Peyer's patch (tissue), 4 donors: ENCODE measurements around the gene ASPDH. TPM values are rescaled to one million over a fixed set of nuclear protein-coding genes. Genes with fewer than 3 reads are reported as not detected.

Experiments used
- DNase-seq, 3 donors: peaks; one replicate each; pipeline ENCODE4 v3.0.0-alpha.2; 2017 to 2019
- H3K27ac ChIP-seq, 4 donors: fragments of 200-600 bp; sonication (generic); one replicate each; pipeline ENCODE4 v1.5.1; 2016 to 2019
- H3K27me3 ChIP-seq, 2 donors: fragments of 200-600 bp; sonication (generic); one replicate each; pipeline ENCODE4 v1.5.1; 2019
- H3K36me3 ChIP-seq, 3 donors: fragments of 200-600 bp; sonication (generic); one replicate each; pipeline ENCODE4 v1.5.1; 2016 to 2019
- H3K4me1 ChIP-seq, 4 donors: fragments of 200-600 bp; sonication (generic); one replicate each; pipeline ENCODE4 v1.5.1; 2016 to 2019
- H3K4me3 ChIP-seq, 4 donors: fragments of 200-600 bp; sonication (generic); 1 replicate in 3 of 4; 2 replicates in 1 of 4; pipeline ENCODE4 v1.5.1; 2016 to 2019; ENCODE audit warnings: mild to moderate bottlenecking in 1 of 4
- H3K9me3 ChIP-seq, 4 donors: fragments of 200-600 bp; sonication (generic); one replicate each; pipeline ENCODE4 v1.5.1; 2016 to 2019; ENCODE audit warnings: mild to moderate bottlenecking in 1 of 4
- POLR2A ChIP-seq, 2 donors: fragments of 450-650 bp; IDR thresholded peaks; one replicate each; pipeline ENCODE4 v1.5.1; 2017; ENCODE audit warnings: antibody characterized with exemption in 2 of 2, mild to moderate bottlenecking in 2 of 2, moderate library complexity in 2 of 2
- total RNA-seq, 4 donors: library from RNA; depleted of rRNA; stranded (reverse); fragments of >200 nt; gene quantifications; one replicate each; pipeline ENCODE4 v1.1.0, GENCODE V29; 2016
- TF ChIP-seq, protein P1 (sequence below), 6 experiments: fragments of 450-650 bp in 4 of 6; fragments of 200-600 bp in 2 of 6; sonication (generic) in 1 of 6; IDR thresholded peaks; one replicate each; pipeline ENCODE4 v1.5.1; 2017 to 2019; ENCODE audit warnings: antibody characterized with exemption in 6 of 6, mild to moderate bottlenecking in 3 of 6, moderate library complexity in 1 of 6

ASPDH gene
- total RNA-seq, 4 donors from 2014 or later, result 1.6 to 31.9 (median 4.5) TPM; not detected in 1

GRCh38 chr19:50546527-50547221, 33.0 kb upstream of the ASPDH start:
- no peak overlapping the region for H3K4me3 ChIP-seq
- H3K27me3 ChIP-seq, result no peaks in the 10 kb centered on the region
- no peaks in the 10 kb centered on the region for H3K36me3 ChIP-seq
- H3K9me3 ChIP-seq, result no peaks in the 10 kb centered on the region
- no peaks in the 10 kb centered on the region for H3K4me1 ChIP-seq
- H3K27ac ChIP-seq, result no peak overlapping the region
- DNase-seq, result no peak
- no peak for TF ChIP-seq POLR2A (IDR thresholded peaks at IDR 0.05)
- TF ChIP-seq, protein P1, sequence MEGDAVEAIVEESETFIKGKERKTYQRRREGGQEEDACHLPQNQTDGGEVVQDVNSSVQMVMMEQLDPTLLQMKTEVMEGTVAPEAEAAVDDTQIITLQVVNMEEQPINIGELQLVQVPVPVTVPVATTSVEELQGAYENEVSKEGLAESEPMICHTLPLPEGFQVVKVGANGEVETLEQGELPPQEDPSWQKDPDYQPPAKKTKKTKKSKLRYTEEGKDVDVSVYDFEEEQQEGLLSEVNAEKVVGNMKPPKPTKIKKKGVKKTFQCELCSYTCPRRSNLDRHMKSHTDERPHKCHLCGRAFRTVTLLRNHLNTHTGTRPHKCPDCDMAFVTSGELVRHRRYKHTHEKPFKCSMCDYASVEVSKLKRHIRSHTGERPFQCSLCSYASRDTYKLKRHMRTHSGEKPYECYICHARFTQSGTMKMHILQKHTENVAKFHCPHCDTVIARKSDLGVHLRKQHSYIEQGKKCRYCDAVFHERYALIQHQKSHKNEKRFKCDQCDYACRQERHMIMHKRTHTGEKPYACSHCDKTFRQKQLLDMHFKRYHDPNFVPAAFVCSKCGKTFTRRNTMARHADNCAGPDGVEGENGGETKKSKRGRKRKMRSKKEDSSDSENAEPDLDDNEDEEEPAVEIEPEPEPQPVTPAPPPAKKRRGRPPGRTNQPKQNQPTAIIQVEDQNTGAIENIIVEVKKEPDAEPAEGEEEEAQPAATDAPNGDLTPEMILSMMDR (IDR thresholded peaks at IDR 0.05), result no peak

DNA sequence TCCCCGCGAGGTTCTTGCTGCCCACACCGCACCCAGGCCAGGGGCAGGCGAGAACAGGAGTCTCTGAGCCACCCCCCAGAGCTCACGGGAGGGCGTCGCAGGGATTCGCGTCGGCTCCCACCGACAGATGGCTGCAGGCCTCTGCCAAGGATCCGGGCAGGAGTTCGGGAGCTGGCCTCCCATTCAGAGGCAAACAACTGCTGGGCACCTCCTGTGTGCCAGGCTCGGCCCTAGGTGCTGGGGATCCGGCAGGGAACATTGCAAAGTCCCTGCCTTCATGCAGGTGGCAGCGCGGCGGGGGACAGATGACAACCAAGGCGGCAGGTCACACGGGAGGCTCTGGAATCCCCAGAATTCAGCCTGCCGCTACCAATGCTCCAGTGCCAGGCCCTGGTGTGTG, 29.2 kb upstream of the ASPDH start:
- no peaks in the 10 kb centered on the region for H3K9me3 ChIP-seq
- DNase-seq, result no peak
- H3K27me3 ChIP-seq, result no peaks in the 10 kb centered on the region
- no peaks in the 10 kb centered on the region for H3K4me1 ChIP-seq
- H3K36me3 ChIP-seq, result no peaks in the 10 kb centered on the region
- TF ChIP-seq POLR2A (IDR thresholded peaks at IDR 0.05), result no peak
- TF ChIP-seq, protein P1 (IDR thresholded peaks at IDR 0.05), result no peak
- no peak overlapping the region for H3K4me3 ChIP-seq
- no peak overlapping the region for H3K27ac ChIP-seq

GRCh38 chr19:50537769-50538230, 24.1 kb upstream of the ASPDH start:
- TF ChIP-seq, protein P1 (IDR thresholded peaks at IDR 0.05), result peak in 5 of 6 experiments; percentile 39 to 64 (median 52)
- TF ChIP-seq POLR2A (IDR thresholded peaks at IDR 0.05), result no peak
- DNase-seq, result peak; percentile 37 to 83 (median 81)
- Histone ChIP-seq H3K4me1 (no peaks in the 10 kb centered on the region), H3K4me3 (no peak overlapping the region), H3K27ac (no peak overlapping the region), H3K36me3 (no peaks in the 10 kb centered on the region), H3K27me3 (no peaks in the 10 kb centered on the region), H3K9me3 (peaks cover 0 to 4% (median 0%) of the 10 kb centered on the region in 4 donors)

DNA sequence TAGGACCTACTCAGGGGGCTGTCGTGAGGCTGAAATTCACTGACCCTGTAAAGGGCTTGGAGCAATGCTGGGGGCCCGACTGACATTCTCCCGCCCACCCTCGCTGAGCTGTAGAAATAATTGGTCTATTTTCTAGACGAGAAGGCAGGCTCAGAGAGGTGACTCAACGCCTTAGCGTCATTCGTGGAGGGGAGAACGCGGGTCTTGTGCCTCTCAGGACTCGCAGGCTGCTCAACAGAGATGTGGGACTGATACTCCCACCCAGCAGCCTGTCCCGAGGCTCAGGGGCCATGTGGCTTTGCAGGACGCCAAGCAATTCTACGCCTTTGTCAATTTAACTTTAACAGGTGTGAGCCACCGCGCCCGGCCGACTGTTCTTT, 23.6 kb upstream of the ASPDH start:
- Histone ChIP-seq H3K9me3 (peaks cover 0 to 9% (median 2%) of the 10 kb centered on the region in 4 donors), H3K4me1 (no peaks in the 10 kb centered on the region), H3K36me3 (no peaks in the 10 kb centered on the region), H3K4me3 (no peak overlapping the region), H3K27me3 (no peaks in the 10 kb centered on the region), H3K27ac (no peak overlapping the region)
- DNase-seq, result no peak
- TF ChIP-seq, protein P1 (IDR thresholded peaks at IDR 0.05), result no peak
- TF ChIP-seq POLR2A (IDR thresholded peaks at IDR 0.05), result no peak

- H3K36me3 ChIP-seq, result no peaks in the 10 kb centered on the region
- no peak overlapping the region for H3K27ac ChIP-seq
- H3K27me3 ChIP-seq, result no peaks in the 10 kb centered on the region
- H3K9me3 ChIP-seq, result peaks cover 0 to 9% (median 2%) of the 10 kb centered on the region in 4 donors
- no peaks in the 10 kb centered on the region for H3K4me1 ChIP-seq
- TF ChIP-seq POLR2A (IDR thresholded peaks at IDR 0.05), result no peak
- TF ChIP-seq, protein P1 (IDR thresholded peaks at IDR 0.05), result no peak
- H3K4me3 ChIP-seq, result no peak overlapping the region
- DNase-seq, result no peak
Measured at GRCh38 chr19:50536662-50537305, 23.1 kb upstream of the ASPDH start.
